Neuronal stem cell (in vitro differentiated cells): ENCODE data around the gene SPRR1B.
A peak's percentile ranks its signal among the peaks of the same experiment; 100 is the strongest.

Experiments
- DNase-seq: peaks from one replicate; pipeline ENCODE4 v3.0.0-alpha.2; 2013; ENCODE audit warnings: low spot score
- H2AFZ ChIP-seq: one replicate; pipeline ENCODE4 v1.6.1; 2013; ENCODE audit warnings: mild to moderate bottlenecking, low read length, inconsistent platforms
- H2AK5ac ChIP-seq: 2 replicates; pipeline ENCODE4 v1.6.1; 2013; ENCODE audit warnings: low read depth, mild to moderate bottlenecking, inconsistent platforms, low read length, moderate library complexity, mixed read lengths
- H2BK120ac ChIP-seq: 2 replicates; pipeline ENCODE4 v1.6.1; 2013; ENCODE audit warnings: low read depth, mild to moderate bottlenecking, inconsistent platforms, low read length, moderate library complexity, mixed read lengths
- H2BK12ac ChIP-seq: one replicate; pipeline ENCODE4 v1.6.1; 2013; ENCODE audit warnings: low read length, inconsistent platforms
- H2BK15ac ChIP-seq: 2 replicates; pipeline ENCODE4 v1.6.1; 2013; ENCODE audit warnings: mild to moderate bottlenecking, low read length, inconsistent platforms, mixed read lengths
- H2BK5ac ChIP-seq: one replicate; pipeline ENCODE4 v1.6.1; 2013; ENCODE audit warnings: inconsistent platforms, mild to moderate bottlenecking, low read length, moderate library complexity
- H3K14ac ChIP-seq: one replicate; pipeline ENCODE4 v1.6.1; 2013; ENCODE audit warnings: low read length, inconsistent platforms
- H3K18ac ChIP-seq: 2 replicates; pipeline ENCODE4 v1.6.1; 2013; ENCODE audit warnings: low read length, inconsistent platforms
- H3K23ac ChIP-seq: 2 replicates; pipeline ENCODE4 v1.6.1; 2013; ENCODE audit warnings: low read depth, mild to moderate bottlenecking, mixed read lengths, low read length, inconsistent platforms; ENCODE audit not compliant: poor library complexity
- H3K27ac ChIP-seq: replicated peaks from 3 replicates; pipeline ENCODE4 v1.5.1; 2013; ENCODE audit warnings: low read length, inconsistent platforms
- H3K27me3 ChIP-seq, 3 experiments: 2 replicates each; pipeline ENCODE4 v1.6.1; 2013; ENCODE audit warnings: low read length in 3 of 3, mild to moderate bottlenecking in 2 of 3, inconsistent platforms in 1 of 3, low read depth in 1 of 3, mixed read lengths in 1 of 3, moderate library complexity in 1 of 3; ENCODE audit not compliant: control insufficient read depth in 3 of 3, insufficient read depth in 3 of 3
- H3K36me3 ChIP-seq, 2 donors: replicated peaks in 1 of 2; 2 replicates each; pipeline ENCODE4 v1.6.1; 2013; ENCODE audit warnings: low read length in 2 of 2; ENCODE audit not compliant: control insufficient read depth in 2 of 2, insufficient read depth in 2 of 2
- H3K4ac ChIP-seq: 2 replicates; pipeline ENCODE4 v1.6.1; 2013; ENCODE audit warnings: inconsistent platforms, mild to moderate bottlenecking, low read length, moderate library complexity
- H3K4me1 ChIP-seq, 2 donors: 1 replicate in 1 of 2; 2 replicates in 1 of 2; pipeline ENCODE4 v1.6.1; 2013; ENCODE audit warnings: low read length in 2 of 2, low read depth in 1 of 2; ENCODE audit not compliant: control insufficient read depth in 2 of 2, insufficient read depth in 1 of 2
- H3K4me2 ChIP-seq: one replicate; pipeline ENCODE4 v1.6.1; 2013; ENCODE audit warnings: mild to moderate bottlenecking, low read length, inconsistent platforms; ENCODE audit not compliant: insufficient read depth, poor library complexity, severe bottlenecking
- H3K4me3 ChIP-seq, 2 donors: 2 replicates each; pipeline ENCODE4 v1.5.1; 2013; ENCODE audit warnings: low read length in 2 of 2, mild to moderate bottlenecking in 2 of 2, inconsistent platforms in 1 of 2, moderate library complexity in 1 of 2
- H3K79me1 ChIP-seq: one replicate; pipeline ENCODE4 v1.6.1; 2013; ENCODE audit warnings: low read depth, mild to moderate bottlenecking, inconsistent platforms, low read length, moderate library complexity
- H3K9ac ChIP-seq: one replicate; pipeline ENCODE4 v1.6.1; 2013; ENCODE audit warnings: mild to moderate bottlenecking, low read depth, low read length, inconsistent platforms; ENCODE audit not compliant: poor library complexity
- H3K9me3 ChIP-seq, 2 donors: replicated peaks in 1 of 2; 2 replicates each; pipeline versions ENCODE3 to v1.6.1; 2013; ENCODE audit warnings: low read length in 2 of 2, mild to moderate bottlenecking in 2 of 2, inconsistent platforms in 1 of 2, low read depth in 1 of 2, mixed read lengths in 1 of 2, moderate library complexity in 1 of 2; ENCODE audit not compliant: control insufficient read depth in 2 of 2, insufficient read depth in 1 of 2
- H4K8ac ChIP-seq: one replicate; pipeline ENCODE4 v1.6.1; 2013; ENCODE audit warnings: low read depth, mild to moderate bottlenecking, inconsistent platforms, low read length, moderate library complexity
- H4K91ac ChIP-seq: one replicate; pipeline ENCODE4 v1.6.1; 2013; ENCODE audit warnings: low read length, low read depth, mild to moderate bottlenecking, inconsistent platforms; ENCODE audit not compliant: poor library complexity
- WGBS, 2 donors: extraction: QIAGEN DNeasy Blood & Tissue Kit; methylation state at CpG; one replicate each; pipeline ENCODE4 v1.1.7; 2013; ENCODE audit warnings: missing lambda C conversion rate in 2 of 2, mixed read lengths in 1 of 2; ENCODE audit not compliant: insufficient read length in 2 of 2, insufficient replicate concordance in 1 of 2; ENCODE audit errors: extremely low coverage in 2 of 2; 5-methylcytosine and 5-hydroxymethylcytosine counted together

Gene SPRR1B

GRCh38 chr1:152997901-152998300 is 33.1 kb upstream of the SPRR1B start:
- Histone ChIP-seq H2BK12ac (no peak overlapping the region), H3K4me1 (peaks cover 0 to 6% of the 10 kb centered on the region in 2 donors), H2AFZ (no peak overlapping the region), H3K9me3 (no peaks in the 10 kb centered on the region), H3K18ac (no peak overlapping the region), H3K23ac (no peak overlapping the region), H2BK5ac (no peak overlapping the region), H2AK5ac (no peak overlapping the region), H3K9ac (no peak overlapping the region), H4K91ac (no peak overlapping the region), H3K4me3 (no peak overlapping the region), H3K14ac (no peak overlapping the region), H3K4ac (no peak overlapping the region), H3K79me1 (no peaks in the 10 kb centered on the region), H2BK120ac (no peak overlapping the region), H2BK15ac (no peak overlapping the region), H3K27me3 (no peaks in the 10 kb centered on the region), H3K36me3 (no peaks in the 10 kb centered on the region), H3K4me2 (no peak overlapping the region), H4K8ac (no peak overlapping the region), H3K27ac (no peak overlapping the region)
- no peak for DNase-seq
- no CpG with 5 or more reads among the region's 7 CpGs for WGBS, 2 donors

GRCh38 chr1:152998476-152998875 is 32.5 kb upstream of the SPRR1B start:
- H3K18ac ChIP-seq = no peak overlapping the region
- no CpG with 5 or more reads among the region's 4 CpGs for whole genome bisulfite sequencing, 2 donors

GRCh38 chr1:152999818-153000217 is 31.2 kb upstream of the SPRR1B start:
- no peak overlapping the region for H2BK5ac ChIP-seq
- no peak overlapping the region for H4K8ac ChIP-seq
- WGBS, 2 donors = no CpG with 5 or more reads among the region's 6 CpGs
- H3K27me3 ChIP-seq = no peaks in the 10 kb centered on the region
- no peak overlapping the region for H4K91ac ChIP-seq
- no peaks in the 10 kb centered on the region for H3K9me3 ChIP-seq
- no peak overlapping the region for H2BK120ac ChIP-seq
- no peak overlapping the region for H2BK15ac ChIP-seq
- DNase-seq = no peak
- no peak overlapping the region for H2AK5ac ChIP-seq
- no peak overlapping the region for H2AFZ ChIP-seq
- H3K4me3 ChIP-seq = no peak overlapping the region
- no peaks in the 10 kb centered on the region for H3K36me3 ChIP-seq
- H3K4me1 ChIP-seq = peaks cover 0 to 6% of the 10 kb centered on the region in 2 donors
- H2BK12ac ChIP-seq = no peak overlapping the region
- no peaks in the 10 kb centered on the region for H3K79me1 ChIP-seq
- no peak overlapping the region for H3K9ac ChIP-seq
- H3K14ac ChIP-seq = no peak overlapping the region
- no peak overlapping the region for H3K4ac ChIP-seq
- H3K4me2 ChIP-seq = no peak overlapping the region
- H3K23ac ChIP-seq = no peak overlapping the region
- peak overlapping the region; percentile 30 for H3K18ac ChIP-seq
- H3K27ac ChIP-seq = no peak overlapping the region

More at GRCh38 chr1:152998476-152998875, 32.5 kb upstream of the SPRR1B start:
- no peak overlapping the region for H3K14ac ChIP-seq
- H2BK120ac ChIP-seq = no peak overlapping the region
- peaks cover 0 to 6% of the 10 kb centered on the region in 2 donors for H3K4me1 ChIP-seq
- no peaks in the 10 kb centered on the region for H3K9me3 ChIP-seq
- no peak overlapping the region for H4K91ac ChIP-seq
- H3K23ac ChIP-seq = no peak overlapping the region
- H2BK12ac ChIP-seq = no peak overlapping the region
- H2BK5ac ChIP-seq = no peak overlapping the region
- H2AK5ac ChIP-seq = no peak overlapping the region
- H3K4ac ChIP-seq = no peak overlapping the region
- H3K4me2 ChIP-seq = no peak overlapping the region
- no peak overlapping the region for H3K9ac ChIP-seq
- no peak overlapping the region for H3K4me3 ChIP-seq
- no peak overlapping the region for H2AFZ ChIP-seq
- no peak overlapping the region for H4K8ac ChIP-seq
- no peak for DNase-seq
- H3K79me1 ChIP-seq = no peaks in the 10 kb centered on the region
- no peak overlapping the region for H2BK15ac ChIP-seq
- H3K36me3 ChIP-seq = no peaks in the 10 kb centered on the region
- no peak overlapping the region for H3K27ac ChIP-seq
- no peaks in the 10 kb centered on the region for H3K27me3 ChIP-seq

GRCh38 chr1:153000294-153000693 is 30.7 kb upstream of the SPRR1B start:
- no peaks in the 10 kb centered on the region for H3K9me3 ChIP-seq
- peak overlapping the region; percentile 30 for H3K18ac ChIP-seq
- no peak overlapping the region for H2BK15ac ChIP-seq
- H2AFZ ChIP-seq = no peak overlapping the region
- no peak overlapping the region for H2BK5ac ChIP-seq
- H3K27ac ChIP-seq = no peak overlapping the region
- H4K8ac ChIP-seq = no peak overlapping the region
- no peaks in the 10 kb centered on the region for H3K79me1 ChIP-seq
- no peak overlapping the region for H3K9ac ChIP-seq
- peaks cover 0 to 6% of the 10 kb centered on the region in 2 donors for H3K4me1 ChIP-seq
- no peak overlapping the region for H2AK5ac ChIP-seq
- no peak for DNase-seq
- no peak overlapping the region for H3K4me3 ChIP-seq
- no peak overlapping the region for H3K14ac ChIP-seq
- H2BK120ac ChIP-seq = no peak overlapping the region
- no peaks in the 10 kb centered on the region for H3K27me3 ChIP-seq
- H4K91ac ChIP-seq = no peak overlapping the region
- H3K23ac ChIP-seq = no peak overlapping the region
- H2BK12ac ChIP-seq = no peak overlapping the region
- no peaks in the 10 kb centered on the region for H3K36me3 ChIP-seq
- WGBS, 2 donors = no CpG with 5 or more reads among the region's 1 CpG
- H3K4ac ChIP-seq = no peak overlapping the region
- no peak overlapping the region for H3K4me2 ChIP-seq
